Ovary (tissue), 3 donors: Measurements from ENCODE around the gene POLR3E.

Experiments
- CTCF ChIP-seq, 3 donors: fragments of 450-650 bp in 2 of 3; fragments of 200-600 bp in 1 of 3; IDR thresholded peaks; one replicate each; pipeline versions ENCODE4 v1.5.1 to v1.8.0; 2016 to 2022; ENCODE audit warnings: antibody characterized with exemption in 3 of 3, mild to moderate bottlenecking in 1 of 3
- EP300 ChIP-seq: sonication (generic); formaldehyde crosslinking; IDR thresholded peaks from one replicate; pipeline ENCODE4 v1.6.1; 2017; ENCODE audit warnings: antibody characterized with exemption
- POLR2A ChIP-seq: fragments of 450-650 bp; IDR thresholded peaks from one replicate; pipeline ENCODE4 v1.6.1; 2017; ENCODE audit warnings: antibody characterized with exemption, mild to moderate bottlenecking, moderate library complexity
- donor health status: DM: no; HTN: no; CAD: no.

DNA sequence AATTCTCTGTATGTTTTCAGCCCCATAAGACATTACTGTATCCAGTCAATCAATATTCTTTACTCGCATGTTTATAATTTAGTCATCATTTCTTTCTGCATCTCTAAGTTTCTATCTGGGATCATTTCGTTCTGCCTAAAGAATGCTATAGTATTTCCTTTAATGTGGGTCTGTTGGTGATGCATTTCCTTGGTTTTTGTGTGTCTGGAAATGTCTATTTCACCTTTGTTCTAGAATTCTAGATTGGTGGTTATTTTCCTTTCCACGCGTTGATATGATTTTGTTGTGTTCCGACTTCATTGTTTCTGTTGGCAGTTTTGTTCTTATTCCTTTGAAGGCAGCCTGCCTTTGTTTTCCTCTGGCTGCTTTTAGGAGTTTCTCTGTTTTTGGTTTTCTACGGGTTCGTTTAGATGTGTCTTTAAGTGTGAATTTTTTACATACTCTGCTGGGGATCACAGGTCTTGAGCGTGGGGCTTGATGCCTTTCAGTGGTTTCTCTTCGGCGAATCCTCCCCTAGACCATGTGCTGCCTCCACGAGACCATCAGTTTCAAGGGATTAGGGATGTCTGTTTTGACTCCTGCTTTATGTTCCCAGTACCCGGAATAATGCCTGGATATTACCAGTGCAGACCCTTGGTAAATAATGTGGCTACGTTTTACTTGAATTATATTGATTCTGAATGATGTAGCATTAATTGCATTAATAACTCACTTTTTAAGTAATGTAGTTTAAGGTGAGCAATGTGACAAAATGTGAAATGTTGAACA lies 23.5 kb downstream of the POLR3E start:
- TF ChIP-seq CTCF (IDR thresholded peaks at IDR 0.05) (no peak), POLR2A (no peak), EP300 (no peak)
